SW 1271 (cell line): ENCODE measurements around the gene BCL2L1.
A peak's percentile ranks its signal among the peaks of the same experiment; 100 is the strongest.

ENCODE experiments used
- DNase-seq, 2 experiments: peaks; one replicate each; lab custom pipeline; 2025; lab: John Stamatoyannopoulos, UW

Gene BCL2L1

DNA sequence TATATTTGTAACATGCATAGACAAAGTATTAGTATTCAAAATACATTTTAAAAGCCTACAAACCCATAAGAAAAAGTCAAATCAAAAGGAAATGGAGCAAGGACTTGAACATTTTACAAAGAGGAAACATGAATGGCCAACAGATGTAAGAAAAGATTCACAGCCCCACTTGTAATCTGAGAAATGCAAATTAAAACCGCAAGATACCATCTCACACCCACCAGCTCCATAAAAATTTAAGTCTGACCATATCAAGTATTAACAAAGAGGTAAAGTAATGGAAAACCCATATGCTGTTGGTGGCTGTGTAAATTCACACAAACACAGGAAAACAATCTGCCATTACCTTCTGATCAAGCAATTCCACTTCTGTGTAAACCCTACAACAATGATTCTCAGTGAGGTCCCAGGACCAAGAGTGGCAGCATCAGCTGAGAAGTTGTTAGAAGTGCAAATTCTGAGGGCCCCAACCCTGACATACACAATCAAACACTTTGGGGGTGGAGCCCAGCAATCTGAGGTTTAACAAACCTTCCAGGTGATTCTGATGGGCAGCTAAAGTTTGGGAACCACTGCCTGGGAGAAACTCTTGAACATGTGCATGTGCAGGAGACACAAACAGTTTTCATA, 30.9 kb downstream of the BCL2L1 start:
- DNase-seq, result no peak

DNA sequence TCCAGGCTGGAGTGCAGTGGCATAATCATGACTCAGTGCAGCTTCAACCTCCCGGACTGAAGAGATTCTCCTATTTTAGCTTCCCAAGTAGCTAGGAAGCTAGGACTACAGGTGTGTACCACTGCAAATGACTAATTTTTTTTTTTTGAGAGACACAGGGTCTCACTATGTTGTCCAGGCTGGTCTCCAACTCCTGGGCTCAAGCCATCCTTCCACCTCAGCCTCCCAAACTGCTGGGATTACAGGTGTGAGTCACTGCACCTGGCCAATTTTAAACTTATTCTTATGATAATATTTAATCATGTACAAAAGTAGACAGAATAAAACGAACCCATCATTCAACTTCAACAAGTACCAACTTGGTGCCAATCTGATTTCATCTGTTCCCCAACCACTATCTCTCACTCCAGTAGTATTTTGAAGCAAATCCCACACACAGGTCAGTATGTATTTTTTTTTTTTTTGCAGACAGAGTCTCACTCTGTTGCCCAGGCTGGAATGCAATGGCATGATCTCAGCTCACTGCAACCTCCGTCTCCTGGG, 32.5 kb downstream of the BCL2L1 start:
- no peak for DNase-seq

DNA sequence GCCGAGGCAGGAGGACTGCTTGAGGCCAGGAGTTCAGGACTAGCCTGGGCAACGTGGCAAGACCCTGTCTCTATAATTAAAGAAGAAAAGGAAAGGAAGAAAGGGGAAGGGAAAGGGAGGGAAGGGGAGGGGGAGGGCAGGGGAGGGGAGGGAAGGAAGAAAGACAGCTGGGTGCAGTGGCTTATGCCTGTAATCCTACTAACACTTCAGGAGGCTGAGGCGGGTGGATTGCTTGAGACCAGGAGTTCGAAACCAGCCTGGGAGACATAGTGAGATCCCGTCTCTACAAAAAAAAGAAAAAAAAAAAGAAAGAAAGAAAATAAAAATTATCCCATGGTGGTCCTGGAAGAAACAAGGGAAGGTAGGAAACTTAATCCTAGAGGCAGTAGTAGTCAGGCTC, 33.5 kb downstream of the BCL2L1 start:
- no peak for DNase-seq

DNA sequence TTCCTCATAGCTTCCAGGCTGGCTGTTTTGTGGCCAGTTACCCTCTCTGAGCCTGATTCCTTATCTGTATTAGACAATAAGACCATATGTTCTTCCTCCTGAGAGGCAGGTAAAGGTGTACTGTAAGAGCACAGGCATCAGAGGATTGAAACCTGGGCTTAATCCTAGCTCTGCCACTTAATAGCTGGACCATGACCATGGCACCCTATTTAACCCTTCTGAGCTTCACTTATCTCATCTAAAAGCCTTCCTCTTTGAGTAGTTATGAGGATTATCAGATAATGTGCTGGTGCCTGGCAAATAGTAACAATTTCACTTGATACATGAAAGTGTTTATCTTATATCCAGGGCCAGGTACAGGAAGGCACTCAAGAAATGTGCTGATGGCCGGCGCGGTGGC, 34.9 kb downstream of the BCL2L1 start:
- no peak for DNase-seq

DNA sequence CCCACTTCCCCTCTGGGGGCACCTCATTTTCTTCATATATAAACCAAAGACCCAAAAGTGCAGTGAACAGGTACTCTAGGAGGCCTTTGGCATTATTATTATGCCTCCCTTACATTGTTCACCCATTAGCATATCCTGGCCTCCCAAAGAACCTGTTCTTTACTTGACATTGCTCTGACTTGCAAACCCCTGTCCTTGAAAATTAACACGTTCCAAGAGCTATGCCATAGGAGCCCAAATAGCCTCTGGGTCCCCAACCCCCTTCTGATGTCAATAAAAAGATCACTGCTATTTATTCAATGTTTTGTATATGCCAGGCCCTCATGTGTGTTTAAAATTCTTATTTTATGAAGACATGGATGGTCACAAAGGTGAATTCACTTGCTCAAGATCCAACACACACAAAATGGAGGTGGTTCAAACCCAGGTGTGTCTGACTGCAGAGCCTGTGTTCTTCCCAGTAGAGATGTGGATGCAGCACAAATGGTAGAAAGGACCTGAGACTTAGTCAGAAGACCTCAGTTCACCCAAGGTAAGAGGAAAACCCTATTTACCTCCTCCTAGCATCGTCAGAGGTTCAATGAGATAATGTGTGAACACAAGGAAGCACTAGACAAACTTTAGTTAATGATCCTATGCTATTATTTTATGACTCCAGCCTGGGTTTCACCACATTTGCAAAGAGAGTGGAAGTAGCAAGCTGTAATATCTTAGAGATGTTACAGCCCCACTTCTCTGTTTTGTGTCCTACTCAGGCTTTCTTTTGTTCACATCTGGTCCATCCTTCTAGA, 36.6 kb downstream of the BCL2L1 start:
- DNase-seq, result no peak

DNA sequence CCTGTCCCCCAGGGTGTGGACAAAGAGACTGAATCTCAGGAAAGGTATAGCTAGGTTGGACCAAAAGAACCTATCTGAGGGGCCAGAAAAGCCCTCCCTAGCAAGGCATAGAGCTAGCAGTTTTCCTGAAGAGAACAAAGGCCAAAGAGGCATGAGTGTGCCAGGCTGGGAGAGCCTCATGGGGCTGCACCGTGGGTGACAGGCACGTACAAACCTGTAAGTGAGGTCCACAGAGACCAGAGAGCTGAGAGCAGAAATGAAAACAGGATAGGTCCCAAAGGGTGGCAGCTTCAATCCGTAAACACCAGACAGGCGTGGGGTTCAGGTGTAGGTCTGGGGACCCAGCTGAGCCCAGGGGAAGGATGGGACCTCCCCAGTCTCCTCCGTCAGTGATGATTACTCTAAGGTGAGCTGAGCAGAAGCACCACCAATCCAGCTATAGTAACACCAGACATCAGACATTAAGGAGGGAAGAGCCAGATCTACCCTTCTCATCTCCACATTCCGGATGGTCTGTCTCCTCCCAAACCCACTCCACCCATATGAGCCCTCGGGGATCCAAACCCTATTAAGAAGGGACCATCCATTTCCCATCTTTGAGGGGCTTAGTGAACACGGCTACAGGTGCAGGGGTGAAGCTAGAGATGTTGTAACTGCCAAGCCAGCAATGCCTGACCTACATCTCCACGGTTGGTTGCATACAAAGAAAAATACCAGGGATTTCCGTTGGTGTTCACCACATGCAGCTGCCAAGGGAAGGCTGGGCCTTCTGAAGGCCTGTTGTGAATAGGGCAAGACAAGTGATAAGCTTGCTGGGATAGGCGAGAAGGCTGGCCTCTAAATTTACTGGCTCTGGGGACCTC, 38.3 kb downstream of the BCL2L1 start:
- DNase-seq, result no peak

DNA sequence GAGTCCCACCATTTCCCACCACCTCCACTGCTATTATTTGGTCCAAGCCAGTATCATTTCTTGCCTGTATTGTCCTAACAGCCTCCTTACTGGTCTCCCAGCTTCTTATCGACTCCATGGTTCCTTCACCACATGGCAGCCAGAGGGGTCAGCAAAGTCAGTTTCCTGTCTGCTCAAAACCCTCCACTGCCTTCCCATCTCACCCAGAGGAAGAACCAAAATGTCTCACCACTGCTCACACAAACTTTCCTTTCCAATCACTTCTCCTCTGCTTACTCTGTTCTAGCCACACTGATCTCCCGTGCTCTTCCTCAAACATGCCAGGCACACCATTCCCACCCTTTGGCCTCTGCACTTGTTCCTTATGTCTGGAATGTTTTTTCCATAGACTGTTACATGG, 39.7 kb downstream of the BCL2L1 start:
- DNase-seq, result no peak

DNA sequence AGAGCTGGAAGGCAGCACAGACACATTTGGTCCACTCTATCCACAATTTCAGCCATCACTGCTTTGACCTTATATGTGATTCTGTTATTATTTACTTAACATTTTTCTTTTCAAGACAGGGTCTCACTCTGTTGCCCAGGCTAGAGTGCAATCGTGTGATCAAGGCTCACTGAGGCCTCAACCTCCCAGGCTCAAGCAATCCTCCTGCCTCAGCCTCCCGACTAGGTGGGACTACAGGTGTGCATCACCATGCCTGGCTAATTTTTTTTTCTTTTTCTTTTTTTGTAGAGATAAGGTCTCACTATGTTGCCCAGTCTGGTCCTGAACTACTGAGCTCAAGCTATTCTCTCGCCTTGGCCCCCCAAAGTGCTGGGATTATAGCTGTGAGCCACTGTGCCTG, 40.3 kb downstream of the BCL2L1 start:
- no peak for DNase-seq

DNA sequence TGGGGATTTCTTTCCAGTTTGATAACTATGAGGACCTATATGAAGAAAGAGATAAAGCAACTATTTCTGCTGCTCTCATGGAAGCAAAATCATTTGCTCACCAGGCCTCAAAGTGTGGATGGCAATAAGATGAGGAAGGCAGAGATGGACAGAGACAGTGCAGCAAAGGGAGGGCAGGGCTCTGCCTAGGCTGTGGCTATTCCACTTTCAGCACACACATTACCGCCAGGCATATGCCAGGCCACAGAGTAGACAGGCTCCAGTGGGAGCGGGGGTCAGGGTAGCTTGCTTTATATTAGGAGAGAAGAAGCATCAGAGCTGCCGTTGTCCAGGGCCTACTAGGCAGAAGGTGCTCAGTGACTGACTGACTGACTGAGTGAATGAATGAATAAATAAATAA, 40.9 kb downstream of the BCL2L1 start:
- no peak for DNase-seq

DNA sequence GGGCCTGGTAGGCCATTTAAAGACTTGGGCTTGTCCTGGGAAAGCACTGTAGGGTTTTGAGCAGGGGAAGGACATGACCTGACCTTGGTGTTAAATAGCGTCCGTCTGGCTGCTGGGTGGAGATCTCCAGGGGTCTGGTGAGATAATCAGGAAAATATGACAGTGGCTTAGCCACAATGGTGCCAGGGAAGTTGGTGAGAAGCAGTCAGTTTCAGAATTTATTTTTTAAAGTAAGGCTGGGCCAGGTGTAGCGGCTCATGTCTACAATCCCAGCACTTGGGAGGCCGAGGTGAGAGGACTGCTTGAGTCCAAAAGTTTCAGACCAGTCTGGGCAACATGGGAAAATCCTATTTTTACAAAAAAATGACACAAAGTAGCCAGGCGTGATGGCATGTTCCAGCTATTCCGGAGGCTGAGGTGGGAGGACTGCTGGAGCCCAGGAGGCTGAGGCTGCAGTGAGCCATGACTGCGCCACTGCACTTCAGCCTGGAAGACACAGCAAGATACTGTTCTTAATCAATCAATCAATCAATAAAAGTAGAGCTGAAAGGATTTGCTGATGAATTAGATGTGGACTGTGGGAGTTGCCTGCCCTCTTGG, 41.4 kb downstream of the BCL2L1 start:
- no peak for DNase-seq

DNA sequence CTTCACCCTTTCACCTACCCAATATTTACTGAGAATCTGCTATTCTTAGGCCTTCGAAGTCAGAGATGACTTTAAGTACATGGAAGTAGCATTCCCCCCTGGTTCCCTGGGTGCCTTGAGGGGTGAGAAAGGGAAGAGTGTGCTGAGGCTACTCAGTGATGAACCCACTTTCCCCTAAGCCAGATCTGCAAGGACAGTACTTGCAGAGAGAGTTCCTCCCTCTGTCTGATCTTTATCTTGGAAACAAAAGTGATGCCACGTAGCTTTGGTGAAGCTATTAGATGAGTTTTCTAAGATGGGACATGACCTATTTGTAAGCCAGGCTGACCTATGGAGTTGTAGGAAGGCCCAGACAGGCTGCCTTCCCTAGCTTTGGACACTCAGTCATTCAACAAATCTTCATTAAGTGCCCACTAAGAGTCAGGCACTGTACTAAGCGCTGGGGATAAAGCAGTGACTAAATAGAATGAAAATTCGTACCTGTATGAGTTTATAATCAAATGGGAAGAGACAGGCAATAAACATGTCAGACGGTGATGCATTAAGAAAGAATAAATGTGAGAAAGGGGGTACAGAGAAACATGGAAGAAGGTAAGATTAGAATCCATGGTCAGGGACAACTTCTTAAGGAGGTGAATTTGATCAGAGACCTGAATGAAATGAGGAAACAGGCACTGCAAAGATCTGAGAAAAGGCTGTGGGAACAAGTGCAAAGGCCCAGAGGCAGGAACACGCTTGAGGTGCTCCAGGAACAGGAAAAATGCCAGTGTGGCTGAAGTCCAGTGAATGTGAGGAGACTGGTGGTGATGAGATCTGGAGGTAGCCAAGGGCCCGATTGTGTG, 42.2 kb downstream of the BCL2L1 start:
- no peak for DNase-seq

DNA sequence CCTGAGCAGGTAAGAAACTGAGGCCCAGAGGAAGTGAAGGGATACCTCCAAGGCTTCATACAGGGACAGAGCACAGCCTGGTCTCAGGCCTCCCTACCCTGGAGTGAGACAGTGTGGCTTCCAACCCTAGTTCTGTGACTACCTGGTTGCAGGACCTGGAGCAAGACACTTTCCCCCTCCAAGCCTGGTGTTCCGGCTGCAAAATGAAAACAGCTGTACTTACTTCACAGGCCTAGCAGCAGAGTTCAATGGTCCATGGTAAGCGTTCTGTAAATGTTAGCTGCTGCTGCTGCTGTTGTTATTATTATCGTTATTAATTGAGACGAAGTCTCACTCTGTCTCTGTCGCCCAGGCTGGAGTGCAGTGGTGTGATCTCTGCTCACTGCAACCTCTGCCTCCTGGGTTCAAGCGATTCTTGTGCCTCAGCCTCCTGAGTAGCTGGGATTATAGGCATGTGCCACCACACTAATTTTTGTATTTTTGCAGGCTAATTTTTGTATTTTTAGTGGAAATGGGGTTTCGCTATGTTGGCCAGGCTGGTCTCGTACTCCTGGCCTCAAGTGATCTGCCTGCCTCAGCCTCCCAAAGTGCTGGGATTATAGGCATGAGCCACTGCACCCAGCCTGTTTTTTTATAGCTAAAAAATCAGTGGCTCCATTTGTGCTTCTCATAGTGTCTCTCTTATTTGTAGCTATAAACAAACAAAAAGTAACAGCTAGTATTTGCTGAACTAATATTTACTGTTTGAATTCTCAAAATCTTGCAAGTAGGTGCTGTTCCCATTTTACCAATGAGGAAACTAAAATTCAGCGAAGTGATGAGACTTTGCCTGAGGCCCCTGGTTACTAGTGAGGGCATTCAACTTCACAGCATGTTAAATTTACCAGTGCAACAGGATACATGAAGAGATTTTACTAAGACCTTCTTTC, 43.0 kb downstream of the BCL2L1 start:
- no peak for DNase-seq

DNA sequence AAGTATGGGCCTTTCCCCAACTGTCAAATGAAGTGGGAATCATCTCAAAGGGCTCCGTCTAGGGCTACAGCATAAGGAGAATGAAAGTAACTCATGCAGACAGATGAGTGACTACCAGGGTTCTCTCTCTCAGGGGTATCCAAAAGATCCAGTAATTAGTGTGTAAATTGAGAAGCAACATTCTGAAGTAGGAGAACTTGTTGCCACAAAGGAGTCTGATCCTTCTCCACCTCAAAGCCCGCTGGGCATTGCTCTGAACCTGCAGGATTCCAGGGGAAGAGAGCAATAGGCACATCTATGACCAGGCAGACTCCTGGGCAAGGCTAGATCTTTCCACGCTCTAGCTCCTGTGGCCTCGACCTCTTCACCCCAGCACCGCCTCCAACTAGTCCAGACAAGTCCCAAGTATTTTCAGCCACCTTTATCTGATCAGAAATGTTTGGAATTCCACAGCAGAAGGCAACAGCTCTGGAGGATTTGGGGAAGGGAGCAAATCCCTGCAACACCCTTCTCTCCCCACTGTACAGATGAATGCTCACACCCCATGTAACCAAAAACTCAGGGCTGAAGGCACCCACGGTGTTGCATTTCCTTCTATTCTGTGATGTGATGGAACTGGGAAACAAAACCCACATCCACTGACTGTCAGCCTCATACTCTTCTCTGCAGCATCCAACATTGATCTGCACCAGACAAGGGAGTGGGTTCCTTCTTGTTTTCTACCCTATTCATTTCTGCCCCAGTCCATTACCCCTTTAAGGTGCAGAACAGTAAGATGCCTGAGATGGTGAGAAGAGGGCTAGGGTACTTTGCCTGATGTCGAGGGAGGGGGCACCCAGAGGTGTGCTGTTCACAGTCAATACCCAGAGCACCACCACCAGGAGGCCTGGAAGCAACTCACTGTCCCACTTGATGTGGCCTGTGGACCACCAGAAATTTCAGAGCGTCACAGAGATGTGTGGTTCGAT, 44.0 kb downstream of the BCL2L1 start:
- DNase-seq, result peak in 1 of 2 experiments; percentile 52

DNA sequence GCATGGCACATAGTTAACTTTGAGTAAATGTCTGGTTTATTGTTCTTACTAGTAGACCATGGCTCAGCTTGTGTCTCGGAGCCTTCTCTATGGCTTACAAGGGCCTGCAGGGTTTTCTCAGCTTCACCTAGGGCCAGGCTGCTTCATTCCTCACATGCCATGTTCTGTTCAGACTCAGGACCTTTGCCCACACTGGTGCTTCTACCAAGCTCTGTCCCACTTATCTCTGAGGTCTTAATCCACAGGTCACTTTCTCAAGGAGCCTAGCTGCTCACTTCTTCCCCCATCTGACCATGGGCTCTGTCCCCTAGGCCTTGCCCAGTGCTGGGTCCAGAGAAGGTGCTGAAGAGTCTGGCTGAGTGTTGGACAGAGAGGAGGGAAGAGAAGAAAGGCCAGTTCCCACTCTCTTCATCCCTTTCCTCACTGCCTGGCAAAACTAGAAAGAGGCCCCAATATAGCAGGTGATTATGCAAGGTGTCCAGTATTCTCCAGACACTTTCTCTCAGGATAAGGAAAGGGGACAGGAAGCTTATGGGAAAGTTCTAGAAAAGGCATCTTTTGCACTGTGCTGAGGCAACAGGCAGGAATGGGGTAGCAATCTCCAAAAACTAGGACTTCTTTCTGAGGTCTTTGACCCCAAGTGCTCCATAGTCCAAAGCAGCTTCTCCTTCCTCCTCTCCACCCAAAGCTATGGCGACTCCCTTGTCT, 45.0 kb downstream of the BCL2L1 start:
- no peak for DNase-seq

DNA sequence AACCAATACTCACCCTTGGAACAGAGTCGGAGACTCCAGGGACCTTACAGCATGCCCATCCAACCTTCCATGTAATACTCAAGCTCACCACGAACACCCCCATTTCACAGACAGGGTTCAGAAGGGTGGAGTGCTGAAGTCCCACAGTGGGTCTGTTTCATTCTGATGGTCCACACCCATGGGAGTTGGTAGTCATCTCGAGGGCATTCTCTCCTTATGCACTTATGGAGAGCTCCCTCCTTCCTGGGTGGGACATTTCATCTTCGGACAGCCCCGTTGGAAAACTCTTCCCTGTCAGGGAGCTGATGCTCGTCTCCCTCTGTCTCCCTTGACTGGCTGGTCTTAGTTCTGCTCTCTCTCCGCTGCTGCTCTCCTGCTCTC, 46.1 kb downstream of the BCL2L1 start:
- no peak for DNase-seq

DNA sequence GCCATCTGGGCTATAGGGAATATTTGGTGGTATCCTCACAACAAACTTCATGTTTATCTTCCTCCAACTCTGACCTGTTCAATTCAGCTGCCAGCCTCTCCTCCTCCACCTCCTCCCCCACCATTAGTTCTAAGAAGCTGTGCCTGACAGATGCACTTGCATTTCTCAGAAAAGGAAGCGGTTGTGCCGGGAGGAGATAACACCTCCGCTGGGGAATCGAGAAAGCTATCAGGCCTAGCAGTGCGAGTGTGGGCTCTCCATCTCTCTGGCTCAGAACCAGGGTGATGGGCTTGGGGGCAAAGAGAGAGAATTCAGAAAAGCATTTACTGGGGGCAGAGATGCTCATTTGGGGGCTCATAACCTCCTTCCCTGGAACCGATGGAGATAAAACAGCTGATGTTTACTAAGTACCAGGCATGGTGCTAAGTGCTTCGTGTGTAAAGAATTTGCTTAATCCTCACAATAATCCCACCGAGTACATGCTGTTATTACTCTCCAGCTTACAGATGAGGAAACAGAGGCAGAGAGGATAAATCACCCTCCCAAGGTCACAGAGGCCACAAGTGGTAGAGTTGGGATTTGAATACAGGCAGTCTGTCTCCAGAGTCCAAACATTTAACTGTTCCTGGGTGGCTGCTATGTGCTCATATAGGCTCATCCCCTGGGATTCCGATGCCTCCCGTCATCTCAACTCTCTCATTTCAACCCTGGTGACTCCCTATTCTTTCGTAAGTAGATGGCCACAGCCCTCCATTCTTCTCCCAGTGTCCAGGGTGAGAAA, 46.6 kb downstream of the BCL2L1 start:
- no peak for DNase-seq
